ENCODE data around the gene NAV1.
"Not testable (repeated sequence)": the region's sequence is repeated elsewhere in the genome, so short reads cannot be mapped to it uniquely, and the experiment has no call there.

Gene NAV1

DNA sequence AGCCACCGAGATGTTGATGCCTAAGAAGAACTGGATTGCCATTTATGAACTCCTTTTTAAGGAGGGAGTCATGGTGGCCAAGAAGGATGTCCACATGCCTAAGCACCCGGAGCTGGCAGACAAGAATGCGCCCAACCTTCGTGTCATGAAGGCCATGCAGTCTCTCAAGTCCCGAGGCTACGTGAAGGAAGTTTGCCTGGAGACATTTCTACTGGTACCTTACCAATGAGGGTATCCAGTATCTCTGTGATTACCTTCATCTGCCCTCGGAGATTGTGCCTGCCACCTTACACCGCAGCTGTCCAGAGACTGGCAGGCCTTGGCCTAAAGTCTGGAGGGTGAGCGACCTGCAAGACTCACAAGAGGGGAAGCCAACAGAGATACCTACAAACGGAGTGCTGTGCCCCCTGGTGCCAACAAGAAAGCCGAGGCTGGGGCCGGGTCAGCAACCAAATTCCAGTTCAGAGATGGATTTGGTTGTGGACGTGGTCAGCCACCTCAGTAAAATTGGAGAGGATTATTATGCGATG is 18.8 kb upstream of the NAV1 start:
- DNase-seq (ENCODE audit: low spot score): not testable (repeated sequence)

DNA sequence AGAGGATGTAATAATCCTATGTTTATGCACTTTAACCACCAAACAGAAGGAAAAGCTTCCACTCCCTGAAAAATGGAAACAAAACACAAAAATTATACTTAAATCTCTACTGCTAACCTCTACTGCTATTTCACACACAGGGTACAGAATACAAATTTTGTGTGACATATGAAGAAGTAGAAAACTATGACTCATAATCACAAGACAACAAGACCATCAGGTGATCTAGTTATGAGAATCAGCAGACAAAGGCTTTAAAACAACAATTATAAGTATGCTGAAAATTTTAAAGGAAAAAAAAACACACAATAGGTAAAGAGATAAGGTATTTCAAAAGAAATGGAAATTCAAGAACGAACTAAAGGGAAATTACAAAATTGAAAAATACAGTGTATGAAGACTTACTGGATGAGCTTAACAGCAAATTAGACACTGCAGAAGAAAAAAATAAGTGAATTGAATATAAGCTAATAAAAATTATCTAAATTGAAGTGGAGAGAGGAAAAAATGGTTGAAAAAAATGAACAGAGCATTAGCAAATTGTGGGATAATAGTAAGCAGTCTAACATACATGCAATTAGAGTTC is 13.6 kb upstream of the NAV1 start:
- no peak for DNase-seq (ENCODE audit: low spot score)

DNA sequence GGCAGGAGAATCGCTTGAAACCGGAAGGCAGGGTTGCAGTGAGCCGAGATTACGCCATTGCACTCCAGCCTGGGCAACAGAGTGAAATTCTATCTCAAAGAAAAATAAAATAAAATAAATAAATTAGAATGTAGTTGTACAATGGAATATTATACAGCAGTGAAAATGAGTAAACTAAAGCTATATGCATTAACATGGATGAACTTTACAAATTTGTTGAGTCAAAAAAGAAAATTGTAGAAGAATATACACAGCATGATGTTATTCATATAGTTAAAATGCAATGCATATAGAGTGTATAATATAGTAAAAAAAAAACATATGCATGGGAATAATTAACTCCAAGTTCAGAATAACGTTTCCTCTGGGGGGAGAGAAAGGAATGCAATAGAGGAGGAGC is 11.0 kb upstream of the NAV1 start:
- DNase-seq (ENCODE audit: low spot score): no peak

DNA sequence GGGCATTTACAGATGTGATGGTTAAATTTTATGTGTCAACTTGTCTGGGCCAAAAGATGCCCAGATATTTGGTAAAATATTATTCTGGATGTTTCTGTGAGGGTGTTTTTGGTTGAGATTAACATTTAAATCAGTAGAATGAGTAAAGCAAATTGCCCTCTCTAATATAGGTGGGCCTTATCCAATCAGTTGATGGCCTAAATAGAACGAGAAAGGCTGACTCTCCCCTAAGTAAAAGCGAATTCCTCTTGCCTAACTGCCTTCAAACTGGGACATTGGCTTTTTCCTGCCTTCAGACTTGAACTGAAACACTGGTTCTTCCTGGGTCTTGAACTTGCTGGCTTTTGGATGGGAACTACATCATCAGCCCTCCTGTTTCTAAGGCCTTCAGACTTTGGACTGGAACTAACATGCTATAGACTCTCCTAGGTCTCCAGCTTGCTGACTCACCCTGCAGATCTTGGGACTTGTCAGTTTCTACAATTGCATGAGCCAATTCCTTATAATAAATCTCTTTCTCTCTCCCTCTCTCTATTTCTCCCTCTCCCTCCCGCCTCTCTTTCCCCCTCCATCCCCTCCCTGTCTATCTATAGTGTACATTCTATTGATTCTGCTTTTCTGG is 10.2 kb upstream of the NAV1 start:
- DNase-seq (ENCODE audit: low spot score): no peak

DNA sequence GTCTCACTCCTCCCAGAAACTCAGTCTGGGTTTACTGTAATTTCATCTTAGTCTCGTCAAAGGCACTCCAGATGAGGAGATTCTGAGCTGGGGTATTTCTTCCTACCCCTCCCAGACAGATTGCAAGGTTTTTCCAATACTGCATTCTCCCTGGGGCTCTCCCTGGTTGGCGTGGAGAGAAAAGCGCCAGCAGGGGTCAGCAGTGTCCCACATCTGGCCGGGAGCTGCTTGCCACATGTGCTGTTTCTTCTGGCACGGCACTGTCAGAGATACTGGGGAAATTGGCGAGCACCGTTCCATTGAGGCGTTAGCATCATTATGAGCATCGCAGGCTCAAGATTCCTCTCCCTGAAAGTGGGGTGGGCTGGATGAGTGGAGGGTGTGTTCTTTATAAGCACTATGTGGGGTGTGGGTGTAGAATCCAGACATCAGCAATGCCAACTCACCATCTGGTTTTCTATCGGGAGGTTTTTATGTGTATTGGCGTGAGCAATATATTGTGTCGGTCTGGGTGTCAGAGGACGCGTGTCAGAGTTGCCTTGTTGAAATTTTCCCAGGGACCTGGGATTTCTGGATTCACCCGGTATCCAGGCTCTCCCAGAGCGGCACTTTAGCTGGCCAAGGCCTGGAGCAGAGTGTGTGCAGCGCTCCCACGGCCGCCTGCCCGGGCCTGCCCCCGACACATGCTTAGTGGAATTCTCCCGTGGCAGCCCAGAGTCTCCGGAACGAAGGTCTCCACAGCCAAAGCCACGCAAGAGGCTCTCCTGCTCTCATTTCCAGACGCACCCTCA is 8.0 kb upstream of the NAV1 start:
- DNase-seq (ENCODE audit: low spot score): peak; percentile 53

DNA sequence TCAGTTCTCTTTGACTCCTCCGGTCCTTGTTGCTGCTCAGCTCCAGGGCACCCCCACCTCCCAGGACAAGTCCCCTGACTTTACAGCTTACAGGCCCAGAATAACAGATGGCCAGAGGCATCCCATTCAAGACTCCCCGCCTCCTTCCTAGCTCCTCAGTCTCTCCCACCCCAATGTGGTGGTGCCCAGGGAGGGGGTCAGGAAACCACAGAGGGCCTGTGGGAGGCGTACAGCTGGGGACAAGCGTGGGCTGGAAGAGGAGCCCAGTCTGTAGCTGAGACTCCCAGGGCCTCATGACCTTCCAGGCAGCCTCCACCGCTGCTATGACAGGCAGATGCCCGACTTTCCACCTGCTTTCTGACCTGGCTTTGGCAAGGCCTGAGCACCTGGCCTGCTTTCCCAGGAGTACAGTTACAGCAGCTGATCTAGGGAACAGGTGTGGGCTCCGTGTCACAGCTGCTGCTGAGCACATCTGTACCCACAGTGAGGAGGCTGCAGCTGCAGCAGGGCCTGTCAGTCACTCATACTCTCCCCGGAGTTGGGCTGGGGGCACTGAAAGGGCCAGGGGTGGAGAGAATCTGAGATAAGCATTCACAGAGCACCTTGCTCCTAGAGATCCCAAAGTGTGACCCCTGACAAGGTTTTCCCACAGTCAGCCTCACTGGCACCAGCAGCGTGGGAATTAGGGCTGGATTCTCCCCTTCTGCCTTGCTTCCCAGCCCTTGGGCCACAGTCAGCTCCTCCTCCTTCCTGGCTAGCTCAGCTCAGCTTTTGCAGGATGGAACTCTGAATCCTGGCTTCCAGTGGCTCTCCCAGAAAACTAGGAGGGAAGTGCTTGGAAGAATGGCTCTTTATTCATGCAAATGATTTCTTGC is 7.1 kb upstream of the NAV1 start:
- no peak for DNase-seq (ENCODE audit: low spot score)

DNA sequence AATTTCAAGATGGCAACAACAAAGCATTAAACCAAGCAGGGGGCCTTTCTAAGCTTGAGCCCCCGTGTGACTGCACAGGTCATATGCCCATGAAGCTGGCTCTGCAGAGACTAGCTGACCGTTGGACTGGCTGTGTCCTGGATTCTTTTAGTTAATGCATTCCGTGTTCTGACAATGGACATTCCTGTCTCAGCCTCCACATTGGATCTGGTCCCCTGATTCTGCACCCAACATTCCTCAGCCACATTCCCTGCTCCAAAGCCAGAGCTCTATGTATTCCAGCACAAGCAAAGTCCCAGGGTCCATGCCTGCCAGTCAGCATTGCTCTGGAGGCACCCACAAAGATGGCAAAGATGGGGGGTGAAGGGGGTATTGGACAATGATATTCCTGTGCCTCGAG is 5.1 kb upstream of the NAV1 start:
- no peak for DNase-seq (ENCODE audit: low spot score)

DNA sequence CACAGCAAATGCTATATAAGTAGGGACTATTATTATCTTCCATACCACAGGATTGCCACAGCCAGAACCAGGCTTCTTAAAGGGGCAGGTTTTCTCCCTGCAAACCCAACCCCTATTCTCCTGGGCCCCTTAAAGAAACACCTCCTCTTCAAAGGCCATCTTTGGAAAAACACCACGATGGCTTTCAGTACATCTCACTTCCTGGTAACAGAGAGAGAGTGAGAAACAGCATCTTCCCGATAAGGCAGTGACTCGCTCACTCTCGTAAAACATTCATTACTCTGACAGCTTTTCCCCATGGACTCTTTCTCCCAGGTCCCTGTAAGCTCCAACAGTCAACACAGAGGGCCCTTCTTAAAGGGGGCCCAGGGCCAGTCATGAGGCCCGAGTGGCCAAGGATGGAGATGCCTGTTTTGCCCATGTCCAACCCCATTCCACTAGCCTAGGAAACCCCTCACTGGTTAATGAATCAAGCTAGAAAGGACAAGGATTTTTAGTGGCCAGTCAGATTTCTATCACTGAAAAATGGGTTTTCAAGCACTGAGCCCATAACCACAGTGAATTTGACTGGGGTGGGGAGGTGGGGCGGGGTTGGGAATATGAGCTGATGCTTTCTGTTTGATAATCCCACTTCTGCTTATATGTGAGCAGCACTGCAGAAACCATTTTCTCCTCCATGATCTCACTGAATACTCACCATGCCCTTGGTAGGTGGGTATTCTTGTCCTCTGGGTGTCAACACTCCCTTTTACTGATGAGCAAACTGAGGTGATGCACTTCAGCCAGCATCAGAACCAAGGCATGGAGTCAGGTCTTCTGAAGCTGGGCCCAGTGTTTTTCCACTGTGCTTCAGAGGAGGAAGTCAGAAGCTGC is 3.6 kb upstream of the NAV1 start:
- no peak for DNase-seq (ENCODE audit: low spot score)

DNA sequence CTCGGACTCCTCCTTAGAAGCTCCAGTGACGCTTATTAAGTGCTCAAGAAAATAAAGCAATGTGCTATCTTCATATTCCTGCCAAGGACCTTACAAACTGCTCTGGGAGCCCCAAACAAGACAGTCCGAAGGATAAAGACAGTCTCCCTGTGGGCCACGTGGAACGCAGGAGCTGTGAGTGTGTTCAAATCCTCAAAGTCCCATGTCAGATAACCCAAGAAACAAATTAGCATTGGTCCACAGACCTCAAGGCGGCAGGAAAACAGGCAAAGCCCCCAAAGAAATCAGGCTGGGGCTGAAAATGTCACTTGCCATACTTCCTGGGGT is 3.0 kb upstream of the NAV1 start:
- no peak for DNase-seq (ENCODE audit: low spot score)

DNA sequence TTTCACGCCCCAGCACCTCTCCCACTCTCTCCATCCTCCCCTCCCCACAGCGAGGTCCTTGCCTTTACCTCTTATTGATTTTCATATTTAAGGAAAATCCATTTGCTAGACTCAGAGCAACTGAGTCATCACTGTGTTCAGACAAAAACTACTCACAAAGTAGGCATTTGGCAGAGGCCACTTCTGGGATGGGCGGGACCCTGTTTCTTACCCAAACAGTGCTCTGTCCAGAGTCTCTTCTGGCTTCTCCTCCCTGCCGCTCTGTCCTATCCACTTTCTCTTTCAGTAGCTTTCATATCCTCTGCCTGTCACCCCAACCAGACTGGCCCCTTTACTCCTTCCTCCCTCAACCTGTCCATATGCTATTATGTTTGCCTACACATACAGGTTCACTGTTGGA is 2.4 kb upstream of the NAV1 start:
- DNase-seq (ENCODE audit: low spot score): no peak

DNA sequence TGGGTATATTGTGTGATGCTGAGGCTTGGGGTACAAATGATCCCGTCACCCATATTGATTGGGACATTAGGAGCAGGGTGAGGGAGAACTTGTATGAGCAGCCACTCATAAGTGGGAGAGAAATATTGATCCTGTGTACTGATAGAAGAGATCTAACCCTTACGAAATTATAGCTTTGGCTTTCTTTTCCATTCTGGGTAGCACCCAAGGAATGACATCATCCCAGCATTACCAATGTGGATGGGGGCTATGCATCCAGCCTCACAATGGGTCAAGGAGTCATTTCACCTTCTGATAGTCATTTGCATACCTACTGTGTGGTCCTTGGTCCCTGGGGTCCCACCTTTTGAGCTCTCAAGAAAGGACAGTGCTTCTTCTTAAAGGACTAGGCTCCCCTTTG is 1.9 kb upstream of the NAV1 start:
- DNase-seq (ENCODE audit: low spot score): no peak

DNA sequence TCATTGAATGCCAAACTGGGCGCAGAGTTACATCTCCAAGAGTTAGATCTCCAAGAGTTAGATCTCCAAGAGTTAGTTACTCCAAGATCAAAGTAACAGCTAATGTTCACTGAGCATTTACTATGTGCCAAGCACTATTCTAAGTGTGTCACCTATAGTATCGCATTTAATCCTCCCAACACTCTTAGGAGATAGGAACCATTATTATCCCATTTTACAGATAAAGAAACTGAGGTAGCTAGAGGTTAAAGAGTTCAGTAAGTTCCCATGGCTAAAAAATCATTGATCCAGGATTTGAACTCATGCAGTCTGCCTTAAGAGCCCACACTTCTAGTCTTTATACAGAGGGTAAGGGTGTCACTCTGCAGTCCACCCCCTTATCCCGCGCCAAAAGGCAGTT is 1.5 kb upstream of the NAV1 start:
- no peak for DNase-seq (ENCODE audit: low spot score)

DNA sequence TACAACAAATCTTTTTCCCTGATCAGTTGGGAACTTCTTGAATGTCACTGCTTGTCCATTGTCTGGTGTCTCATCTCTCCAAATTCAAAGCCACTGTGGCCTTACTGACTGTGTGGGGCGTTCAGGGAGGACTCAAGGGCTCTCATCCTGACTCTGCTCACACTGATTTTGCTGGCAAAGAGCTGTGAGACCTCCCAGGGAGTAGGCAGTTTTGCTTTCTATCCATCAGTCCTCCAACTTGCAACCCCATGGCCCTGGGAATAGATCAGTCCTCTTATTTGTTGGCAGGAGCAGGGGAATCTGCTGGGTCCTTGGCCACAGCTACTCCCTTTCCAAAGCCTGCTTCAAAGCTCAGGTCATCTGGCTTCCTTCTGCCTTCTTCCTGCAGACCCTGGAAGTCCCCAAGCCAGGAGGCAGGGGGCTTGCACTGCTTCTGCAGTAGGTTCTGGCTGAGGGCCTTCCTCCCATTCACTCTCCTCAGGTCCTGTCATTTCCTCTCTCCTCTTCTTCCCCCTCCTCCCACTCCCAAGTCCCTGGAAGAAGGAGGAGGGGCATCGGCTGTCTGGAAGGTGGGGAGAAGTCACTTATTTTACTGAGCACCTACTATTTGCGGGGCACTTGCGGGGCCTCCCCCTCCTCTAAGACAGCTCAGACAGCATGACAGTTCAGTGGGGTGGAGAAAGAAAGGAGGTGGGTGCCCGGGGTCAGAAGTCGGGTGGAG is 876 bp upstream of the NAV1 start:
- no peak for DNase-seq (ENCODE audit: low spot score)

DNA sequence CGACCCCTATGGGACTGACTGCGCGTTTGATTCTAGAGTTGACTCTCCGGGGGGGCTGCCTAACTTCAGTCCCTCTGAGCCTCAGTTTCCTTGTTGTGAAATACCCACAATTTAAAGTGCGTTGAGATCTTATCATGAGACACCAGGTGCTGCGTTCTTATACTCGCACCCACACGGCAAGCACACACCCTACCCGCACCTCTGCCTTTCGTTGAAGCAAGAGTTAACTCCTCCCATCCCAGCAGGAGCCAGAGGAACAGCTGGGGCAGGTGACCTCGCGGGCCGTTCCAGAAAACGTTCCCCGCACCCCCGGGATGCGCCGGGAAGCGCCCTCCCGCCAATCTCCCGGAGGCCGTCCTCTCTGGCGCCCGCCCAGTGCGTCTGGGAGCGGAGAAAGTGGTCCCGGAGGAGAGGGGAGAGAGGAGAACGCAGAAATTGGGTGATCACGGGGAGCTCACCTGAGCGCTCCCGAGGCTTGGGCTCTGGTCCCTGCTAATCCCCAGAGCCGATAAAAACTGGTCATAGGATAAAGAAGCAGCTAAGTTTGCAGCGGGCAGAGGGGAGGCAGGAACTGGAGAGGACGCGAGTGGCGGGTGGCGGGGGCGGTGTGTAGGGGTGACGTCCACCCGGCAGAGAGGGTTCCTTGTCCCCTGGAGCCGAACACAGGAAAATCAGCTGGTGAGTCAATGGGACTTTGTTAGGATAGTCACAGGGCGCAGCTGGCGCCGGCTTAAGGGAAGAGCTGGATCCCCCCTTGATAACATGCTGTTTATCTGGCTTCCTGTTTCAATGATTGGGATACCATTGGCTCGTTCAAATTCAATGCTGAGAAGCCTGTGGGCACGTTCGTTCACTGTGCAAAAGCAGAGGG is 869 bp downstream of the NAV1 start:
- peak; percentile 33 for DNase-seq (ENCODE audit: low spot score)

DNA sequence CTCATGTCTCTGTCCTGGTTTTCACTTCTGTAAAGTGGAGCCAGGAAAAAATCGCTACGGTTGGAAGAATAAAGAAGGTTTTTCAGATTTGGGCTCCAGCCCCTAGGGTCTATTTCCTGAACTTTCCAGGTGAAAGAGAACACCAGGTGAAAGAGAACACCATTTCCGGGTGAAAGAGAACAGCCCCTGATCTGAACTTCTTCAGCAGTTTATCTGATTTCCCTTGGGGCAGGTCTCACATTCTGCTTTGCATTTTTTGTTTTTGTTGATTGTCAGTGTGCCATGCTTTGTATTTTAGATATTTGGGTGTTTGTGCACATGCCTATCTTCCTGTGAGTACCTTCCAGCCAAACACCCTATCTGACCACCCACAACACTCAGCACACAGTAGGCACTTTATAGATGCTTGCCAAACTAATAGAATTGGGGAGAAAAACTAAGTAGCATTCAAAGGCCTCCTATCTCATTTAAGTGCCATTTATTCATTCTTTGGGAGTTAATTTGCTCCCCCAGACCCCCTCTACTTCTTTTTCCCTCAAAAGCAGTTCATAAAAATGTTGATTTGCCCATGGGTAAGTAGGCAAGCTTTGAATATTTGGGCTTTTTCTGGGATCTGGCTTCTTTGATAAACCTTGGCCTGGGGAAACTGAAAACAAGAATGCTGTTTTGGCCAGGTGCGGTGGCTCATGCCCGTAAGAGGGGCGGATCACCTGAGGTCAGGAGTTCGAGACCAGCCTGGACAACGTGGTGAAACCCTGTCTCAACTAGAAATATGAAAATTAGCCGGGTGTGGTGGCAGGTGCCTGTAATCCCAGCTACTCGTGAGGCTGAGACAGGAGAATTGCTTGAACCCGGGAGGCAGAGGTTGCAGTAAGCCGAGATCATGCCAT is 2.2 kb downstream of the NAV1 start:
- peak; percentile 48 for DNase-seq (ENCODE audit: low spot score)

DNA sequence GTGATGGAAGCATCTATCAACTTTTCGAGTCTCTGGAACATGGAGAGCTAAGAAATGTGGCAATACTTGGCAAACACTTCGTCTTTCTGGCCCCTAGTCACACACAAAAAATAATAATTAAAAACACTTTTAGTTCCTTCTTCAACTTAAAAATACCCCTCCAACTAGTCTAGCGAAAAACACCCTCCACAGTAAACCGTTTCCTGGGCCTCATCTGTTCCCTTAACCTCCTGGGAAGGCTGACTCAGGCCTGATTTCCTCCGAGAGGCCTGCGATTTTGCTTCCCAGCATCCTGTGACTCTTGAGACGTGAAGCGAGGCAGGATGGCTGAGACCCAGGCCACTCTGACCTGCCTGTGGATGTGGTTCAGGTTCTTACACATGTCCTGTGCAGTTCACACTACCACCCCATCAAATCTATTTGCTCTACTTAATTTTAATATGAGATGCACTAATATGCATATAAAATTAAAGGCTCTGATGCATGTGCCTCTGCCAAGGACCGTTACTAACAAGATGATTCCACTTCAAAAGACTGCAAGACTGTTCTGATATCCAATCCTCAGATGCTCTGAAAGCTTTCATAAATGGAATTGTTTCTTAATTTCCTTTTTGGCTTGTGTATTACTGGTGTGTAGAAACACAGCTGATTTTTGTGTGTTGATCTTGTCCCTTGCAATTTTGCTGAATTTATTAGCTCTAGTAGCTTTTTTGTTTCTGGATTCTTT is 3.5 kb downstream of the NAV1 start:
- DNase-seq (ENCODE audit: low spot score): no peak

DNA sequence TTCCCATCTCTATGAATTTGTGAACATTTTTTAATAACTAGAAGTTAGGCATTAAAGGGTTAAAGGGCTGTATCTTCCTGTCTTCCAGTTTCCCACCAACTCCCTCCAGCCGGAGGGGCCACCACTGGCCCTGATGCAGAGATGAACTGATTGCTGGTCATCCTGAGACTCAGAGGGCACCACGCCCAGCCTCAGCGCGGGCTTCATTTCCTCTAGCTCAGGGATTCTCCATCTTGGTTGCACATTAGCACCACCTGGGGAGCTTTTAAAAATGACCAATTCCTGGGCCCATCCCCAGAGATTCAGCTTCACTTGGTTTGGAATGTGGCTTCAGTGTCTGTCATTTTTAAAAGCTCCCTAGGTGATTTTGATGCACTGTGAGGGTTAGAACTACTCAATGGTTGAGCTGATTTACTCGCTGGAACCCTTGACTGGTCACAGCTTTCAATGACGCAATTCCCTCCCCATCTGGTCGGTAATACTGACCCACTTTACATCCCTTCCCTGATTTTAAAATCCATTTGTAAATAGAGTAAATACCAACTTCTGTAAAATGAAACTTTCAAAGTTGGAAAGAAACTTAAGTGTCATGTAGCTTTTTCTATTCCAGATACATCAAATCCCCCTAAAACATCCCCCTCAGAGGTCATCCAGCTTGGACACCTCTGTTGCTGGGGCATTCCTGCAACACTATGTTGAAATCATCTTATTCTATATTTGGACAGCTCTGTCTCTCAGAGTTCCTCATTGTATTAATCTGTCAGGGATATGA is 5.1 kb downstream of the NAV1 start:
- DNase-seq (ENCODE audit: low spot score): no peak
